ENCODE measurements around the gene NUDT2. TPM values are rescaled to one million over a fixed set of nuclear protein-coding genes. Genes with fewer than 3 reads are reported as not detected.
"Not testable (repeated sequence)": the region's sequence is repeated elsewhere in the genome, so short reads cannot be mapped to it uniquely, and the experiment has no call there.

NUDT2 gene
- total RNA-seq, 1 experiment from 2014 or later = 17.1 TPM

DNA sequence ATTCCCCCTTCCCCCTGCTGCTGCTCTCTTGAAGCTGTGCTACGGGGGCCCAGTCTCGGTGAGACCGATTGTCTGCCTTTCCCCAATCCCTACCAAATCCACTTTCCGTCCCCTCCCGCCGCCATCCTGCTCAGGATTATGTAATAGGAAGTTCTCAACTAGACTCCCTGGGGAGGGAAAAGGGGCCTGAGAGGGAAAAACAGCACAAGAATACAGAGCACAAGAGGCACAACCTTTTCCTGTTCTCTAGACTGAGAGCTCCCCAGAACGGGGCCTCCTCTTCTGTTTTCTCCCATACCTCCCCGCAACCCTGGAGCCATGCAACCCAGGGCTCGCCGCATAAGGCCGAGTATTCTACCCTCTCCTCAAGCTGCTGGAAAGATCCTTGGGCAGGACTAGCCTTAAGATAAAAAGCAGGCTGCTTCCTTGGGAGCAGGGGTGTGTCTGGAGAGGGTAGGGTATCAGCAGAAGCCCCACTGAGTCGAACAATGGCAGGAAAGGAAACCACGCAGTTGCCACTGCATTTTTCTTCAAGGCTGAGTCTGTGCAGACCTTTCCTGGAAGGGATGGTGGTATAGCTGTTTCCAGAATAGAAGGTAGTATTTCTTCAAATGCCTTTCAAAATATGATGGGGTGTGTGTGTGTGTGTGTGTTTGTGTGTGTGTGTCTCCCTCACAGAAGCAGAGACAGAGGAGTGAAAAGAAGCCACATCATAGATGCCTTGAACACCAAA lies 34.4 kb downstream of the NUDT2 start:
- no peak for DNase-seq (ENCODE audit: low read depth)
- in situ Hi-C loops (cut with HindIII; ENCODE audit: low pct_unique_long_range_greater_than_20kb, low sequenced_read_pairs) = no loop called here

DNA sequence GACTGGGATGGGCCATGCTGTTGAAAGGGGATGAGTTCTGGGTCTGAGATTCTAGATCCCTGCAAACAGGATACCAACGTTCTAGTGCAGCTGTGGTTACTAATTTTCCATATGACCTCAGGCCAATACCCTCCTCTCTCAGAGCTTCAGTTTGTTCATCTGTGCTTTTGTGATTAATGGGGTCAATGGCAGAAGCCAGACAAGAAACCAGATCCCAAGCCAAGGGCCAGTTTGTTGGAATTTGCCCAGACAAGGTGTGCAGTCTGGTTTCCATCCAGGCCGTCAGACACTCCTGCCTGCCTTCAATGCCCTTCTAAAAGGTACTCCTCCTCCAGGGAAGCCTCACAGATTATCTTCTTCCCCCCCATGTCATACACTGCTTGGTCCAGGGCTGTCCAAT lies 35.9 kb downstream of the NUDT2 start:
- no peak for DNase-seq (ENCODE audit: low read depth)
- in situ Hi-C loops (cut with HindIII; ENCODE audit: low pct_unique_long_range_greater_than_20kb, low sequenced_read_pairs) = no loop called here

DNA sequence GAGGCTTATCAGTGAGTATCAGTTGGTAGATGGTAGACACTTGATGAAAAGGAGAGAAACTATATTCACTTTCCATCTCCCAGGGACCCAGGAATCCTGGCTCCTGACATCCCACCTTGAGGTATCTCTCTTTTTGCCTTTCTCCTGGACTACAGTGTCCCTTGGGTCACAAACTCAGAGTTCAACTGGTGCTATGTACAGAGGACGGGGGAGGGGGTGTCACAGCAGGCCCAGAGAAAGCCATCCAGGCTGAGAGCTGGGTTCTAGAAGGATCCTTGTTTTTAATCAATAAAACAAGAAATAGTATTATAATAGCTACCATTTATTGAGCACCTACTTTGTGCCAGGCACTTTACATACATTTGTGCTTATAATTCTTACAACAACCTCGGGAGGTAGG lies 37.0 kb downstream of the NUDT2 start:
- DNase-seq (ENCODE audit: low read depth) = no peak
- in situ Hi-C loops (cut with HindIII; ENCODE audit: low pct_unique_long_range_greater_than_20kb, low sequenced_read_pairs) = no loop called here

DNA sequence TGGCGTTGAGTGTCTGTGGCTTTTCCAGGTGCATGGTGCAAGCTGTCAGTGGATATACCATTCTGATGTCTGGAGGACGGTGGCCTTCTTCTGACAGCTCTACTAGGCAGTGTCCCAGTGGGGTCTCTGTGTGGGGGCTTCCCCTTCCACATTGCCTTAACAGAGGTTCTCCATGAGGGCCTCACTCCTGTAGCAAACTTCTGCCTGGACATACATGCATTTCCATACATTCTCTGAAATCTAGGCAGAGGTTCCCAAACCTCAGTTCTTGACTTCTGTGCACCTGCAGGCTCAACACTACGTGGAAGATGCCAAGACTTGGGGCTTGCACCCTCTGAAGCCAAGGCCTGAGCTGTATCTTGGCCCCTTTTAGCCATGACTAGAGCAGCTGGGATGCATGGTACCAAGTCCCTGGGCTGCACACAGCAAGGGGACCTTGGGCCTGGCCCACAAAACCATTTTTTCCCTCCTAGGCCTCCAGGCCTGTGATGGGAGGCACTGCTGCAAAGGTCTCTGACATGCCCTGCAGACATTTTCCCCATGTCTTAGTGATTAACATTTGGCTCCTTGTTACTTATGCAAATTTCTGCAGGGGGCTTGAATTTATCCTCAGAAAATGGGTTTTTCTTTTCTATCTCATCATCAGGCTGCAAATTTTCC lies 38.5 kb downstream of the NUDT2 start:
- DNase-seq (ENCODE audit: low read depth); in situ Hi-C loops (cut with HindIII; ENCODE audit: low pct_unique_long_range_greater_than_20kb, low sequenced_read_pairs): not testable (repeated sequence)

DNA sequence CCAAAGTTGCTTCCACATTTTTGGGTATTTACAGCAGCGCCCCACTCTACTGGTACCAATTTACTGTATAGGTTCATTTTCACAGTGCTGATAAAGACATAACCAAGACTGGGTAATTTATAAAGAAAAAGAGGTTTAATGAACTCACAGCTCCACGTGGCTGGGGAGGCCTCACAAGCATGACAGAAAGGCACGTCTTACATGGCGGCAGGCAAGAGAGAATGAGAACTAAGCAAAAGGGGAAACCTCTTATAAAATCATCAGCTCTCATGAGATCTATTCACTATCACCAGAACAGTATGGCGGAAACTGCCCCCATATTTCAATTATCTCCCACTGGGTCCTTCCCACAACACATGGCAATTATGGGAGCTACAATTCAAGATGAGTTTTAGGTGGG lies 39.4 kb downstream of the NUDT2 start:
- in situ Hi-C loops (cut with HindIII; ENCODE audit: low pct_unique_long_range_greater_than_20kb, low sequenced_read_pairs); DNase-seq (ENCODE audit: low read depth): not testable (repeated sequence)

DNA sequence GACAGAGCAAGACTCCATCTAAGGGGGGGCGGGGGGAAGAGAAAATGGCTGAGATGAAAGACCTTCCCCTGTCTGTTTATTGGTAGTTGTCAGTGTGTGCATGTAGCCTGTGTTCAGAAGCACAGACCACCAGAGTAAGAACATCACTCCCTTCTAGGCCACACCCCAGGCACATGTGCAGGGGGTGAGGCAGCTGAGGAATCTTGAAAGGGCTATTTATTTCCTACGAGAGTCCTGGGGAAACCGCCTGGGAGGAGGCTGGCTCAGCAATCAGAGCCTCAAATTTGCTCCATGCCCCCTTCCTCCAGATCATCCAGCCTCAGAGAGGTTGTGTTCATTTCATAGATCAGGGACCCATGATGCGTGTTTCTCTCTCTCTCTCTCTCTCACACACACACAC lies 40.3 kb downstream of the NUDT2 start:
- no peak for DNase-seq (ENCODE audit: low read depth)
- in situ Hi-C loops (cut with HindIII; ENCODE audit: low pct_unique_long_range_greater_than_20kb, low sequenced_read_pairs) = no loop called here

DNA sequence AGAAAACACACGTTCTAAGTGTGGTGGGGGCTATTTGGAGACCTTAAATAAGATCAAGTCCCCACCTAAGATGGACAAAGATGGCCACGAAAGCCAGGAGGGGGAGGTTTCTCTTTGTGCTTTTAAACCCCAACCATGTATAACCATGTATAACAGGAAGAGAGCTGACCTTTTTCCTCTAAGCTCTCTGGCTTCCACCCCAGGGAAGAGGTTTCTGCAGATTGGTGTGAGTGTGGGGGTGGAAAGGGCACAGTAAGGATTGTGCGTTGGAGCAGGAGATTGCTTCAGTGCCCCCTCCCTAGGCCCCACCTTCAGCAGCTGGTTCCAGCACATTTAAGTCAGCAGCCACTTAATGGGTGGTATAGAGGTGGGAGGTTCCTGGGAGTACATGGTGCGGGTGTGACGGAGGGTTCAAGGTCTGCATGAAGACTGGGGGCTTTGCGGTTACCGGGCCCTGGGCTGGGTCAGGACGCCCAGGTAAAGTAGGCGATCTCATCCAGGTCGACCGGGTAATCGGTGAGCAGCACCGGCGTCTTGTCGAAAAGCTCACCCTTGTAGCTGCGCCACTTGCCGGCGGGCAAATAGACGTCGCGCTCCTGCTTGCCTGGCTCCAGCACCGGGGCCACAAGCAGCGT lies 41.1 kb downstream of the NUDT2 start:
- DNase-seq (ENCODE audit: low read depth) = no peak
- in situ Hi-C loops (cut with HindIII; ENCODE audit: low pct_unique_long_range_greater_than_20kb, low sequenced_read_pairs) = no loop called here

DNA sequence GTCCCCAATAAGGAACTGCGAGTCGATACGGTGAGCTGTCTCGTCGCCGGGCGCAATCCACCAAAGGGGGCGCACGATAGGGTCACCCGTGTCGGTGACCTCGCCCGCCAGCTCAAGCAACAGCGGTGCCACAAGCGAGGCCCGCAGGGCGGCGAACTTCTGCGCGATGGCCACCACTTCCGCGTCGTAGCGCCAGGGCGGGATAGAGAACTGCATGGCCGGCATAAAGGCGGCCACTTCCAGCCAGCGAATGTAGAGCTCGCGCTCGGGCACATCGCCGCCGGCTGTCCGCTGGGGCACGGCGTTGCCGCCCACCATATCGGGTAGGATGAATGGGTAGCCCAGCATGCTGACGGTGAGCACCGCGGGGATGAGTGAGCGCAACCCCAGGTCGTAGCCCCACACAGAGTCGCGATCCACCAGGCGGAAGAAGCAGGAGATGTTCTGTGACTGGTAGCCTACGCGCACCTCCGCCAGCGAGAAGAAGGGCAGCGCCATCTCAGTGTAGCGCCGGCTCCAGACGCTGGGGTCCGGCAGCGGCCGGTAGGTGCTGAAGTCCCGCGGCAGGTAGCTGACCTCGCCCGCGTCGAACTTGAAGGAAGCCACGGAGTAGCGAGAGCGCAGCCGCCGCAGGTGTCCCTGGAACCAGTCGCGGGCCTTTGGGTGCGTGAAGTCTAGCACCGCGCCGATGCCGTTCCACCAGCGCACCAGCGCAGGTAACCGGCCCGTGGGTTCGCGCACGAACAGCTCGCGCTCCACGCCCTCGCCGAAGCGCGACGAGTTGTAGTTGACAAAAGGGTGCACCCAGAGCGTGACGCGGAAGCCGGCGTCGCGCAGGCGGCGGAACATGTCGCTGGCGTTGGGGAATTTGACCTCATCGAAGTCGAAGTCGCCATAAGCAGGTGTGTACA lies 41.9 kb downstream of the NUDT2 start:
- in situ Hi-C loops (cut with HindIII; ENCODE audit: low pct_unique_long_range_greater_than_20kb, low sequenced_read_pairs) = no loop called here
- no peak for DNase-seq (ENCODE audit: low read depth)

DNA sequence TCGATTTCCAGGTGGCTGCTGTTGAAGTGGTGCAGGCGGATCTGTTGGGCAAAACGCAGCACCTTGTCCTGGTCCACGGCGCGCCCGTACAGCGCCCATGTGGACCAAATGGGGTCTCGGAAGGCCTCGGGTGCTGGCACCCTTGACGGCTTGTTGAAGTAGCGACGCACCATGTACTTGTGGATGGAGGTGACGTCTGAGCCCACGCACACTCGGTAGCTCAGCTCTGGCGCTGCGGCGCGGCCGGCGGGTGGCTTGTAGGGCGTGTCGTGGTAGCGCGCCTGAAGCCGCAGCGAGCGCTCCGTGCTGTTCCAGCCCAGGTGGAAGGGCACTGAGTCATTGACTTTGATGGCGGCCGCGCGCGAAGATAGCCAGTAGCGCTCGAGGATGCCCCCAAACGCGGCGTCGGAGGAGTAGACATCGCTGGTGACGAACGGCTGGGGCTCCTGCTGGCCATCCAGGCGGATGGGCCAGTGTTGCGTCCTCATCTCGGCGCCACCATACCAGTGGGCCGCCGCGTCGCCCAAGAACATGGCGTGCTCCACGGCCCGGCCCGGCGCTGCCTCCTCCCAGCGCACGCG lies 42.6 kb downstream of the NUDT2 start:
- in situ Hi-C loops (cut with HindIII; ENCODE audit: low pct_unique_long_range_greater_than_20kb, low sequenced_read_pairs) = no loop called here
- DNase-seq (ENCODE audit: low read depth) = no peak

DNA sequence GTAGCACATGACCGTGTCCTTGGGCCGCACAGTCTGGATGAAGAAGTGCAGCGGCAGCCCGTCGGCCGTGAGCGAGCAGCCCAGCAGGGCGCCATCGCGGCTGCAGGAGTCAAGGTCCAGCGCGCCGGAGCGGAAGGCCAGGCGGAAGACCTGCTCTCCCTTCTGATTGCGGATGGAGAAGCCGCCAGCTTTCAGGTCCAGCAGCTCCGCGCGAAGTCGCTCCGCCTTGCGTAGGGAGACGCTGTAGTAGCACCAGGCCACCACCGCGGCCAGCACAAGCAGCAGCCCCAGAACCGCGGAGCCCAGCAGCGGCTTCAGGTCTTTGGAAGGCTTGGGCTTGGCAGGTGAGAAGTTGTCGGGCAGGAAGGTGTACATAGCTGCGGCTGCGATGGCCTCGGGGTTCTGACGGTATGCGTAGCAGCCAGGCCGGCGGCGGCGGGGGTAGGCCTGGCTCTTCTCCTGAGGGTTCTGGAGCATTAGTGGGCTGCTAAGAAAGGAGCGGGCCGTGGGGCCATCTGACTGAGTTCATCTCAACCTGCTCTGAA lies 43.2 kb downstream of the NUDT2 start:
- in situ Hi-C loops (cut with HindIII; ENCODE audit: low pct_unique_long_range_greater_than_20kb, low sequenced_read_pairs) = no loop called here
- DNase-seq (ENCODE audit: low read depth) = no peak

DNA sequence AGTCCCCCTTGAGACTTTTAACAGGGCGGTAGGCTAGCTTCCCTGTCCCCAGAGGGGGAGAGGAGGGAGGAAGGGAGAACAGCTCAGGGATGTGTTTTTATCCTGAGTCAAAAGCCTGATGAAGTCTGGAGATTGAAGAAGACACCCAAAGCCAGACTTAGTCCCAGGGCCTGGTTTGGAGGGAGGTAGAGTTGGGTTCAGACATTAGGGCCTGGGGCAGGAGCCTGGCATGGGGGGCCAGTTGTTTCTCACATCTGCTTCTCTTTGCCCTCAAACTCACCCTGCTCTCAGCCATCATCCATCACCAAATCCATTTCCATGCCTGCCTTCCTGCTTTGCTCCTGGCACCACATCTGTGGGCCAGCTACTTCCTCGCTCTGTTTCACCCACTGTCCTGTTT lies 44.4 kb downstream of the NUDT2 start:
- in situ Hi-C loops (cut with HindIII; ENCODE audit: low pct_unique_long_range_greater_than_20kb, low sequenced_read_pairs) = no loop called here
- DNase-seq (ENCODE audit: low read depth) = no peak

DNA sequence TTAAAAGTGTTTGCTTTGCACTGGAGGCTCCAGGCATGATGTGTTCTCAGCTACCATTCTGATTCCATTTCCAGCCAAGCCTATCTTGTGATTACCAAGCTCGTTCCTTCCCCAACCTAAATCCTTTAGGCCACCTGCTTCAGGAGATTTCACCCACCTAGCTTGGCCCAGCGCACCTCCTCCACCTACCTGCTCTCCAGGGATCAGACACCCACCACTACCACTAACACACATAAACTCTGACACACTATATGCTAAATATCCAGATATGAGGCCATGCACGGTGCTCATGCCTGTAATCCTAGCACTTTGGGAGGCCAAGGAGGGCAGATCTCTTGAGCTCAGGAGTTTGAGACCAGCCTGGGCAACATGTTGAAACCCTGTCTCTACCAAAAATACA lies 45.0 kb downstream of the NUDT2 start:
- in situ Hi-C loops (cut with HindIII; ENCODE audit: low pct_unique_long_range_greater_than_20kb, low sequenced_read_pairs) = no loop called here
- DNase-seq (ENCODE audit: low read depth) = no peak

DNA sequence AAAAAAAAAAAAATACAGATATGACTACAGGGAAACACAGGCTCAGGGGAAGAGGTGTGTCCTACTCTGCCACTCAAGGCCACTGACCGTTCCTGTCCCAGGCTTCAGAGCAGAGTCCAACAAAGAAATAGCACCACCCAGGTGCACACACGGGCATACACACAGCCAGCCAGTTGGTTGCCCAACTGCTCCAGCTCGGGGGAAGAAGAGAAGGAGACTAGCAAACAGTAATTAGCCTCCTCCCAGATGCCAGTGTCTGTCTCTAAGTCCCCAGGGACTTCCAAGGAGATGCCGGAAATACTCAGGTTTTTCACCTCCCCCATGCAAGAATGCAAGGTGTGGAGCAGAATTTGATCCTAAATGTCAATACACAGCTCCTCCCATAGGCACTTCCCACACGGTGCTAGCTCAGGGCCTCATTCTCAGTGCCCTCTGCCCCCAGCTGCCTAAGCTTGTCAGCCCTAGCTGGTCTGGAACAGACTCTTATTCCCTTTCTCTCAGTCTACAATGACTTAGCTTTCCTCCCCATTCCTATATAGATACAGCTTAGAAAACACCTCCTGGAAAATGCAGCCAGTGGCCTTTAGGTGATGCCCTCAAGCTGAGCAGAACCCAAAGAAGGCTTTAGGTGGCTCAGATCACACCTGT lies 45.7 kb downstream of the NUDT2 start:
- in situ Hi-C loops (cut with HindIII; ENCODE audit: low pct_unique_long_range_greater_than_20kb, low sequenced_read_pairs) = no loop called here
- DNase-seq (ENCODE audit: low read depth) = no peak

DNA sequence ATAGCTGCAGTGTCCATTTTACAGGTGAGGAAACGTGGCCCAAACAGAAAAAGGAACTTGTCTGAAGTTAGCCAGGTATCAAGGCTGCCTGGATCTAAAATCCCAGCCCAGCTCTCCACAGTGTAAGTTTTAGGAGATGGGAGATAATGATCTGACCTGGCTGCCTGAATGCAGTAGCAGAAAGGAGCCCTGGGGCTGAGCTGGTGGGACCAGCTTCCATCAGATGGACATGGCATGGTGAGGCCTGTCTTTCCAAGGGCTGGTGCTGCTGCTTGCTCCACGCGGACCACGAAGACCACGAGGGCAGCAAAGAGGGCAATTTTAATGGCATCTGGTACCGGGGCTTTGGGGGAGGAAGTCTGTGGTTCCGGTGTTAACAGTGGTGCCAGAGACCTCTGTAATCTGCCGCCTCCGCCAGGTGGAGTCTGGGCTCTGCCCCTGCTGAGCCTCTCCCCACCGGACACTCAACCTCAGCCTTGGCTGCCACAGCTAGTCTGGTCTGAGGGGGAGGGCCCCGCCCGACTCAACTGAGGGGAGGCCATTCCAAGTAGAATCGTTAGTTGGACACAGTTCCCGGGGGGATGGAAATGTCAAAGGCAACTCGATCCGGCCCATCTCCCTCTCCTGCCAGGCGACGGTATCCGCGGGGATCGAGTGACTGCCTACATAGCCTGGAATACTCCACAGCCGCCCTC lies 46.7 kb downstream of the NUDT2 start:
- in situ Hi-C loops (cut with HindIII; ENCODE audit: low pct_unique_long_range_greater_than_20kb, low sequenced_read_pairs) = no loop called here

DNA sequence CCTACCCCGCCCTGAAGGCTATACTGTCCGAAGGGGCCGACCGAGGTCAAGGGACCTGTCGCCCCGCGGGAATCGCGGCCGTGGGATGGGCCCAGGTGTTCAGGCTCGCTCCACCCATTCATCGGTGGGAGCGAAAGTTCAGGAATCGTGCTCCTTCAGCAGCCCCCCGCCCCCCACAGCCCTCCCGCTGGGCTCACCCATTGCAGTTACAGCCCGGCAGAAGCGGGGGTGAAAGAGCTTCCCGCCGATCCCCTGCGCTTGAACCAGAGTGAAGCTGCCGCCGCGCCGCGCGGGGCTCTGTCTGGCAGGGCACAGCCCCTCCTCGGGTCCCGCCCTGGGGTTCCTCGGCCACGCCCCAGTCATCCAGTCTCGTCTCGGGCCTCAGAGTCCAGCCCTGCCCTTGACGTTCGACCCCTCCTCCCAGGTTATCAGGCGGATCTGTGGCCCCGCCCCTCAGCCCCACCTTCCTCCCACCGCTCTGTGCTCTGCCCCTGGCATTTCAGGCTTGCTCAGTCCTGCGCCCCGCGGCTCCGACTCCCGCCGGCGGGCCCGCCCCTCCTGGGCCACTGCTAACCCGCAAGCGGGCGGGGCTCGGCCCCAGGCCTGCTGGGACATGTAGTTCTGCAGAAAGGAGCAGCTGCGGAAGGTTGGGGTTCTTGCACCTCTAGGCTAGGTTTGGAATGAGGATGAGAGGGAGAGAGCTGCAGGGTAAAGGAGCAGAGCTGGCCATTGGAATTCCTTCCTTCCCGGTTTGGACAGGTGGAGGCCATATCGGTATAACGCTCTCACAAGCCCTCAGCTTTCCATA lies 47.4 kb downstream of the NUDT2 start, which contains the start of gene MYORG:
Gene MYORG, minus strand, starts transcription at position 303 of the 808 bp plus-strand sequence. CDS start 3,955 bp downstream, outside the sequence.
- in situ Hi-C loops (cut with HindIII; ENCODE audit: low pct_unique_long_range_greater_than_20kb, low sequenced_read_pairs) = no loop called here
- peak; percentile 93 for DNase-seq (ENCODE audit: low read depth)

More for the DNA sequence above, 46.7 kb downstream of the NUDT2 start:
- DNase-seq (ENCODE audit: low read depth) = peak; percentile 24

DNA sequence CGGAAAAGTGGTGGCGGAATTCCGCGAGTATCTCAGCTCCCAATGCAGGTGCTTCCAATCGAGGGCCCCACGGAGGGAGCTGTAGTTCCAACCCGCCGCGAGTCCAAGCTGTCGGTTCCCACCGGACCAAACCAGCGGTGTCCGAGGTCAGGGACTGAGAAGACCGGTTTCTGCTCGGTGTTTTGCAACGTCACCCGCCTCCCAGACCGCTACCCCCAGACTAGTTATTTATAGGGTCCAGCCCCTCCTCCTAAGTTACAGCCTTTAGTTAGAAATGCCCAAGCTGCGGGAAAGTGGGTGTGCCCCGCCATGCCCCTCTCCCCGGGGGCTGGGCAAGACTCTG lies 48.0 kb downstream of the NUDT2 start:
- in situ Hi-C loops (cut with HindIII; ENCODE audit: low pct_unique_long_range_greater_than_20kb, low sequenced_read_pairs) = no loop called here
- DNase-seq (ENCODE audit: low read depth) = no peak

Data from Caki2 (cell line).